Cardiac fibroblast (primary cell): Measurements from ENCODE around the gene LTB4R.

Experiments used
- DNase-seq, 2 donors: peaks; one replicate each; pipeline versions ENCODE4 v3.0.0 to v3.0.0-alpha.2; 2010; ENCODE audit warnings: low read depth in 2 of 2
- H3K4me3 ChIP-seq, 2 donors: replicated peaks in 1 of 2; 1 replicate in 1 of 2; 2 replicates in 1 of 2; pipeline ENCODE4 v1.5.1; 2011; ENCODE audit warnings: low read depth in 2 of 2, low read length in 2 of 2, mild to moderate bottlenecking in 2 of 2, moderate library complexity in 1 of 2
- TF ChIP-seq, protein P1 (sequence below): IDR thresholded peaks from one replicate; pipeline ENCODE4 v1.5.1; 2011; ENCODE audit warnings: low read depth, mild to moderate bottlenecking, low read length, inconsistent platforms

The LTB4R gene

DNA sequence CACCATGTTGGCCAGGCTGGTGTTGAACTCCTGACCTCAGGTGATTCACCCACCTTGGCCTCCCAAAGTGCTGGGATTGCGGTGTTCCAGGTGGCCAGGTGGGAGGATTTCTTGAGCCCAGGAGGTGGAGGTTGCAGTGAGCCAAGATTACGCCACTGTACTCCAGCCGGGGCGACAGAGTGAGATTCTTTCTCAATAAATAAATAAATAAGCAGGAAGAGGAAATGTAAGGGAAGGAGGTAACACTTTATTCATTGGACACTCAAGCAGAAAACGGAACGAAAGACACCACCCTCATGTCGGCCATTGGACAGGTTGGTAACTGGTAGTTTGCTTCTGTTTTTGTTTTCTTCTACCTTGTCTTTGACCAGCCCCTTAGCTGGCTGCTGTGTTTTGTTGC is 43.7 kb downstream of the LTB4R start:
- DNase-seq: no peak
- TF ChIP-seq, protein P1, sequence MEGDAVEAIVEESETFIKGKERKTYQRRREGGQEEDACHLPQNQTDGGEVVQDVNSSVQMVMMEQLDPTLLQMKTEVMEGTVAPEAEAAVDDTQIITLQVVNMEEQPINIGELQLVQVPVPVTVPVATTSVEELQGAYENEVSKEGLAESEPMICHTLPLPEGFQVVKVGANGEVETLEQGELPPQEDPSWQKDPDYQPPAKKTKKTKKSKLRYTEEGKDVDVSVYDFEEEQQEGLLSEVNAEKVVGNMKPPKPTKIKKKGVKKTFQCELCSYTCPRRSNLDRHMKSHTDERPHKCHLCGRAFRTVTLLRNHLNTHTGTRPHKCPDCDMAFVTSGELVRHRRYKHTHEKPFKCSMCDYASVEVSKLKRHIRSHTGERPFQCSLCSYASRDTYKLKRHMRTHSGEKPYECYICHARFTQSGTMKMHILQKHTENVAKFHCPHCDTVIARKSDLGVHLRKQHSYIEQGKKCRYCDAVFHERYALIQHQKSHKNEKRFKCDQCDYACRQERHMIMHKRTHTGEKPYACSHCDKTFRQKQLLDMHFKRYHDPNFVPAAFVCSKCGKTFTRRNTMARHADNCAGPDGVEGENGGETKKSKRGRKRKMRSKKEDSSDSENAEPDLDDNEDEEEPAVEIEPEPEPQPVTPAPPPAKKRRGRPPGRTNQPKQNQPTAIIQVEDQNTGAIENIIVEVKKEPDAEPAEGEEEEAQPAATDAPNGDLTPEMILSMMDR: no peak
- H3K4me3 ChIP-seq: no peak overlapping the region

DNA sequence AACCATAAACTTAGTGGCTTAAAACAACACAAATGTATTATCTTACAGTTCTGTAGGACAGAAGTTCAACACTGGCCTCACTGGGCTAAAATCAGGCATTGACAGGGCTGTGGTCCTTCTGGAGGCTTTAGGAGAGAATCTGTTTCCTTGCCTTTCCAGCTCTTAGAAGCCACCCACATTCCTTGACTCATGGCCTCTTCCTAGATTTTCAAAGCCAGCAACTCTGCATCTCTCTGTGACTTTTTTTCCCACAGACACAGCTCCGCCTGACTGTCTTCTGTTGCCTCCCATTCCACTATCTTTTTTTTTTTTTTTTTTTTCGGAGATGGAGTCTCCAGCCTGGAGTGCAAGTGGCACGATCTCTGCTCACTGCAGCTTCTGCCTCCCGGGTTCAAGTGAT is 44.9 kb downstream of the LTB4R start:
- DNase-seq: no peak
- TF ChIP-seq, protein P1: no peak
- no peak overlapping the region for H3K4me3 ChIP-seq

DNA sequence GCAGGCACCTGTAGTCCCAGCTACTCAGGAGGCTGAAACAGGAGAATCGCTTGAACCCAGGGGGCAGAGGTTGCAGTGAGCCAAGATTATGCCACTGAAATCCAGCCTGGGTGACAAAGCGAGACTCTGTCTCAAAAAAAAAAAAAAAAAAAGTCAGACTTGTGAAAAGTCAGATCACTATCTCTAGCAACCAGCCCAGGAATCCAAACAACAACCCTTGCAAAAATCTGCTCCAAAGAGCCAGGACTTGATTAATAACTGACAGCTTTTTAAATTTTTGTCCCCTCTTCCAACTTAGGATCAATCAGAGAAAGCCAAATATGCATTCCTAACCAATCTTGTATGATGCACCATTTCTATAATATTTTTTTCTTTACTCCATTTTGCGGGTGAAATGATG is 49.0 kb downstream of the LTB4R start:
- H3K4me3 ChIP-seq: no peak overlapping the region
- DNase-seq: no peak
- TF ChIP-seq, protein P1: no peak

DNA sequence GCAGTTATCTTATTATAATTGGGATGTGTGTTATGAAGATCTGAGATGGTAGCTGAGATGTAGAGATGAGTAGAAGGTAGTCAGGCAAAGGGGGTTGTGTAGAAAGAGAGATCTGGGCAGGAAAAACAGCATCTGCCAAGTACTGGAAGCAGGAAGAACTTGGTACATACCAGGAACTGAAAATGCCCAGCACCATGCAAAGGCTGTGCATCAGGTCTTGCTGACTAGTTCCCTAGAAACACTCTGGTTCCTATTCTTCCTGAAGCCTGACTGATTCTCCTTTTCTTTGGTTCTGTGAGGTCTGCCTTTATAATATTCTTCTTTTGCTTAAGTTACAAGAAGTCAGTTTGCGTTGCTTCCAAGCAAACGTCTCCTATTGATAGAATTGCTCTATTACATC is 50.0 kb downstream of the LTB4R start:
- no peak for DNase-seq
- H3K4me3 ChIP-seq: no peak overlapping the region
- TF ChIP-seq, protein P1: no peak

DNA sequence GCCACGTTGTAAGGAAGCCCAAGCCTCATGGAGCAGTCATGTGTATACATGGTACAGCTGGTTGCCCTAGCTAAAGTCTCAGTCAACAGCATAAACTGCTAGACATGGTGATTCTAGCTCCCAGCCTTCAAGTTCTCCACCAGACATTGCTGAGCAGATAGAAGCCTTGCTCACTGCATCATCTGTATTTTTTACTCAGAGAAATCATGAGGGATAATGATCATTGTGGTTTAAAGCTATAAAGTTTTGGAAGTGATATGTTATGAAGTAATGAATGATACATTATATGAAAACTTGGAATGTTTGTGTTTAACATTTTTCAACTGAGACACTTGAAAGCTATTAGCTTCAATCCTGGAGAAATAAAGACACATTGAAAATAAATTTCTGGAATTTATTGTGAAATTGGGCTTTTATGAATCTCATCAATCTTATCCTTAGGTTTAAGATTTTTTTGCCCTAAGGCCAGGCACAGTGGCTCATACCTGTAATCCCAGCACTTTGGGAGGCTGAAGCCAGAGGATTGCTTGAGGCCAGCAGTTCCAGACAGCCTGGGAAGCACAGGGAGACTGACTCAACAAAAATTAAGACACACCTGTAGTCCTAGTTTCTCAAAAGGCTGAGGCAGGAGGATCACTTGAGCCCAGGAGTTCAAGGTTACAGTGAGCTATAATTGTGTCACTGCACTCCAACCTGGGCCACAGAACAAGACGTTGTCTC is 51.1 kb downstream of the LTB4R start:
- DNase-seq: no peak

DNA sequence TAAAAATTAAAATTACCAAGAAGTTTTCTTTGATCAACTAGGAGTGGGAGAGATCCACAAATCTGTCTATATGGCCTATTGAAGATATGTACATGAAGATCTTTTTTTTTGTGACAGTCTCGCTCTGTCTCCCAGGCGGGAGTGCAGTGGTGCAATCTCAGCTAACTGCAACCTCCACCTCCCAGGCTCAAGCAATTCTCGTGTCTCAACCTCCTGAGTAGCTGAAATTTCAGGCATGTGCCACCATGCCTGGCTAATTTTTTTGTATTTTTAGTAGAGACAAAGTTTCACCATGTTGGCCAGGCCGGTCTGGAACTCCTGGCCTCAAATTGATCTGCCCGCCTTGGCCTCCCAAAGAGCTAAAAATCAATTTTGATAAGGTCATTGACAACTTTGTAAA is 52.1 kb downstream of the LTB4R start:
- no peak overlapping the region for H3K4me3 ChIP-seq
- no peak for DNase-seq
- TF ChIP-seq, protein P1: no peak

More for the DNA sequence above, 51.1 kb downstream of the LTB4R start:
- H3K4me3 ChIP-seq: no peak overlapping the region
- TF ChIP-seq, protein P1: no peak

DNA sequence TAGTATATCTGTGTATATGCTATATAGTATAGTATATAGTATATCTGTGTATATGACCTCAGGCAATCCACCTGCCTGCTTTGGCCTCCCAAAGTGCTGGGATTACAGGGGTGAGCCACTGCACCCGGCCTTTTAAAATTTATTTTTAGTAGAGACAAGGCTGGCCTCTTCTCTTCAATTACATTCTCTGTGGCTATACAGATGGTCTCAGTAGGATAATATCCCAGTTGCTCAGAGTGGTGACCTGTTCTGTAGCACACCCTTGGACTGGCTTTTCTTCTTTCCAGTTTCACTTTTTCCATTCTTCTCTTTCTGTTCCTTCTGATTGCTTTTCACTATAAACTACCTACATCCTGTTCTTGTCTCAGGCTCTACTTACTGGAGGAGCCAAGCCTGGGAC is 53.5 kb downstream of the LTB4R start:
- TF ChIP-seq, protein P1: no peak
- H3K4me3 ChIP-seq: no peak overlapping the region
- DNase-seq: no peak
